Kidney capillary endothelial cell (primary cell): ENCODE results near the gene PROKR2.

Experiments
- DNase-seq: peaks from one replicate; pipeline ENCODE4 v3.0.0-alpha.2; 2018; ENCODE audit warnings: low spot score

Gene PROKR2

DNA sequence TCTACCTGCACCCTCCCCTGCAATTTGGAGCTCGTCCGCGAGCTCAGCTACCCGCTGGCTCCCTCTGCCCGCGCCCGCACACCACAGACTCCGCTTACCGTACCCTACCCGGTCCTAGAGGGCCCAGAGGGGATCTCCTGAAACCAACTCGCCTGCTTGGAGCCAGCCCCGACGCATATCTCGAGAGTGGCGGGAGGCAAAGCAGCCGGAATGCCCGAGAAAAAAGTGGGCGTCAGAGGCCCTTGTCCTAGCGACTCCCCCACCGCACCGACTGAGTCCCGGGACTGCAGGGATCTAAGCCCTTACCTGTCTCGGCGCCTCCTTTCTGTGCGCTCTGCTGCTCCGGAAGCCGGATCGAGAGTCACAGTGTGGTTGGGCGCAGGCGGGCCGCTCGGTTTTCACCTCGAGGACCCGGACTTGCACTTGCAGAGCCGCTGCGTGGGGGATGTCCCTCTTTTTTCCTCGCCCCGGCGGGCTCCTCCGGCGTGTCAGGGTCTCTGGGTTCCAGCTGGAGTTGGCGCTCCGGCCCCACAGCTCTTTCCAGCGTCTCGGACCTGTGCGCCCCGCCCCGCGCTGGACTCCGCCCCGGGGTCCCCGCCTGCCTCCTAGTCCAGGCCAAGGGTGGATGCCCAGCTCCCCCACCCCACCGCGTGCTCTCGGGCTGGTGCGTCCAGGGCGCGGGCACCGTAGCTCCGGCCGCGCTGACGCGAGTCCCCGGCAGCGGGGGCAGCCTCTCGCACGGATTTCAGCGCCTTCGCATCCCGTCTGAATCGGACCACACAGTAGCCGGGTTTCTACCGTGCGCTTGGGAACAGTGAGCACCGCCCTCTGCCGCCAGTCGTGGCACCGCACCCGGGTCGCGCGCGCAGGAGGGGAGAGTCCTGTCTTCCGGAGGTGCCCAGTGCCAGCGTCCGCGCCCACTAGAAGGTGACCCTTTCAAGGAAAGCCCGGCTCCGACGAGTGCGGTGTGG, at the start of gene PROKR2:
Gene PROKR2, minus strand, starts transcription at position 767 of the 971 bp plus-strand sequence. CDS start 2,585 bp downstream, outside the sequence.
- no peak for DNase-seq

DNA sequence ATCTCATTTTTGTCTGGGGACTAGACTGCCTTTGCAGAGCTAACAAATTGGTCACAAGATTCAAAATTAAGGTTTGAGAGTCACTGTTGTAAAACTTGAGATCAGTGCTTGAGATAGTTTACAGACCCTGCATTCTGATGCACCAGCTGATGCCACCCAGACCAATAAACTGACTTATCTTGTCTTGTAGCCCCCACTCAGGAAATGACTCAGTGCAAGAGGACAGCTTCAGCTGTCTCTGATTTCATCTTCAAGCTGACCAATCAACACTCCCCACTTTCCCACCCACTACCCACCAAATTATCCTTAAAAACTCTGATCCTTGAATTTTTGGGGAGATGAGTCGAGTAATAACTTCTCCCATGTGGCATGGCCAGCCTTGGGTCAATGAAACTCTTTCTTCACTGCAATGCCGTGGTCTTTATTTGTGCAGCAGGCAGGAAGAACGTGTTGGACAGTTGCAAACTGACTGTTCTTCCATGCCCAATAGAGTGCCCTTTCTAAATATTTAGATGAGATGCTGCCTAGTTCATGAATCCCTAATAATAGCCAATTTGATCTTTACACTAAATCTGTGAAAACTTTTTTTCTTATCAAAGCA, 48.3 kb upstream of the PROKR2 start:
- no peak for DNase-seq

DNA sequence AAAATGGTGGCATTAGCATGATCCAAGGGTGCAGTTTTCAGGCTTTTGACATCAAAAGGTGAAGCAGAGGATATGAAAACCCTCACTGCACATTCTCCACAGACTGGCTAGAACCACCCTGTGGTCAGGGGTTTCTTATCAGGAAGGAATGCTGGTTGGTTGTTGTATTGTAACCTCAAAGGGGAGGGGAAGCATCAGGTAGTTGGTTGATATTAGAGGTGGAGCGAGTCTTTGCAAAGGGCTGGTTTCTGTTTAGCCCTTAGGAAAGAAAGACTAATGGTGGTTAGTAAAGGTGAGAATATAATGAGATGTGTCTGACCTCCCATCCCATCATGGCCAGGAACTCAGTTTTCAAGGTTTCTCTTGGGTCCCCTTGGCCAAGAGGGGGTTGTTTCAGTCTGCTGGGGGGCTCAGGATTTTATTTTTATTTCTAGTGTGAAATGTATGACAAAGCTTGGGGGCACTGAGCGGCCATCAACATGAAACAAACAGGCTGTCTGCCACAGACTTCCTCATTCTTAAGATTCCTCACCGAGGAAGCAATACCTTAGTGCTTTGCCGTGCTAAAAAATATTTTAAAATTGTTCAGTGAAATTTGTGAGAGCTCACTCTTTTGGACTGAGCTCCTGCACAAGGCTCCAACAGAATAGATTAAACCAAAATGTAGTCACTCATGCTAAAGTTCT, 47.5 kb upstream of the PROKR2 start:
- DNase-seq, result no peak

DNA sequence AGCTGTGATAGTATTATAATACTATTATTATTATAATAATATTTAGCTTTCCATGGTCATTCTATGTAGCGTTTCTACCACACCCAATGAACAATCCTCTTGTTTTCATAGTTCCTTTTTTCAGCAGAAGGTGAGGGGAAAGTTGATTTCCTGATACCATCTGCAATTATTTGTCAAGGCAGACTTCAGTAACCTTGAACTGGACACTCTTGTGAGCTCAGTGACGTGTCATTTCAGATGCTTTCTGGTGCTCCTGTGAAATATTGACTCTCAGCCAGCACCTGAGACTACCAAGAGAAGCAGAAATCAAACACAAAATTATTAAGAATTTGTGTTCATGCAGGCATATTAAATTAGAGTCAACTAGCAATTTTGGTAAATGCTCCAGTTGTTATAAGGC, 46.0 kb upstream of the PROKR2 start:
- DNase-seq, result no peak

DNA sequence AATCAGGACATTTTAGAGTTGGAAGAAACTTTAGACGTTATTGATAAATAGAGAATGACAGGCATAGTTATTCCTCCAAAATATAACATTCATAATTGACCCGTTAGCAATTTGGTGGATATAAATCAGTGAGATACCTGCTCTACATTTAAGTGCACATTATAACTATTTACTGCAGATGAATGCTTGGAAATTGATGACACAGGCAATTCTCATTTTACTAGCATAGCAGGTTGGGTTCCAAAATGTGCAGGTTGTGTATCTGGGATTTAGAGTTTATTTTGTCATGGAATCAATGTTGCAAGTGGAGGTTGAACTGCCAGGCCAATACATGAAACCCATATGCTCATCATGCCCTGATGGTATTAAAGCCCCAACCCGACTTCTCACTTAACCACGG, 44.4 kb upstream of the PROKR2 start:
- DNase-seq, result no peak

DNA sequence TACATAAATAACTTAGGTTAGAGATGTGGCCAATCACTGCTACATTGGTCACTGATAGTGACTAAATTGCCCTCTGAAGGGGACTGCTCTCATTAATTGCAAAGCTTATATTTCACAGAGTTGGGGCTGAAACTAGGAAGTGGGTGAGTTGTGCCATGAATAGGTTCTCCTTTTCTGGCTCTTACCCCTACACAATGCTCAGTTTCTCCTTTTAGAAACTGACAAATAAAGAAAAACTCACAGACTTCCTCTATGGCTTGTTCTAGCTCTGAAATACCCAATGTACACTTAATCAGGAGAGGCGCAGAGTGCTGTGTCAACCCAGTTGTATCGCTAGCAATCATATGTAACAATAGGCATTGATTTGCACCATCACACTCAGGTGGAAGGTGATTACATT, 41.2 kb upstream of the PROKR2 start:
- DNase-seq, result no peak

DNA sequence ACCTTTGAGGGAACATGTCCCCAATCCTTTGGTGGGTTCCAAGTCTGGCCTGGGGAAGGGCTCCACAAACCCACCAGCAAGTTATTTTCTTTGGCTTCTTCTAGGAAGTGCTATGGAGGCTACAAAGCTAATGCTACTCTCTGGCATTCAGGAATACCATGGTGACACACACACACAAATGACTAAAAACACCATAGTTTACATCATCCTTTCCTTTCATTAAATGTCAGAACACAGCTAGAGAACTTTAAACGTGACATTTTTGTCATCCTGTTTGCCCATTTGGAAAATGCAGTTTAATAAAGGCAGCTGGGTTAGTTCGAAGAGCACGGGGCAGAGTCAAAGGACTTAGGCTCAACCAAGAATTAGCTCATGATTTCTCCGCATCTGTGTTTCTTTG, 40.2 kb upstream of the PROKR2 start:
- peak; percentile 36 for DNase-seq

DNA sequence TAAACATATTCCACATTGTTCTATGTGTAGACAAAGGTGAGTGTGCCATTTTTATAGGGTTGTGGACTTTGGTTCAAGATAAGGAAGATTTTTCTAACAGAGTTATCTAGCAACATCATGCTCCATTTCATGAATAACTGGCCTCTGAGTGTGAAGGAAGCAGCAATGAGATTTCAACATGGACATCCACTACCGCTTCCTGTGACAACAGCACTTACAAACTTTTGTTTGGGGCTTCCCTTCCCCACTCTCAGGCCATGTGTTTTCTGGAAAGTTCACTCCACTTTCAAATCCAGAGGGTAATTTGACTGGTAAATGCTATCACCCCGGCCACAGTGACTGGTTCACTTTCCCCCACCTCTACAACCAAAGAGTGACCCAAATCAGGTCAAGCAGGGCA, 38.1 kb upstream of the PROKR2 start:
- DNase-seq, result peak; percentile 4

DNA sequence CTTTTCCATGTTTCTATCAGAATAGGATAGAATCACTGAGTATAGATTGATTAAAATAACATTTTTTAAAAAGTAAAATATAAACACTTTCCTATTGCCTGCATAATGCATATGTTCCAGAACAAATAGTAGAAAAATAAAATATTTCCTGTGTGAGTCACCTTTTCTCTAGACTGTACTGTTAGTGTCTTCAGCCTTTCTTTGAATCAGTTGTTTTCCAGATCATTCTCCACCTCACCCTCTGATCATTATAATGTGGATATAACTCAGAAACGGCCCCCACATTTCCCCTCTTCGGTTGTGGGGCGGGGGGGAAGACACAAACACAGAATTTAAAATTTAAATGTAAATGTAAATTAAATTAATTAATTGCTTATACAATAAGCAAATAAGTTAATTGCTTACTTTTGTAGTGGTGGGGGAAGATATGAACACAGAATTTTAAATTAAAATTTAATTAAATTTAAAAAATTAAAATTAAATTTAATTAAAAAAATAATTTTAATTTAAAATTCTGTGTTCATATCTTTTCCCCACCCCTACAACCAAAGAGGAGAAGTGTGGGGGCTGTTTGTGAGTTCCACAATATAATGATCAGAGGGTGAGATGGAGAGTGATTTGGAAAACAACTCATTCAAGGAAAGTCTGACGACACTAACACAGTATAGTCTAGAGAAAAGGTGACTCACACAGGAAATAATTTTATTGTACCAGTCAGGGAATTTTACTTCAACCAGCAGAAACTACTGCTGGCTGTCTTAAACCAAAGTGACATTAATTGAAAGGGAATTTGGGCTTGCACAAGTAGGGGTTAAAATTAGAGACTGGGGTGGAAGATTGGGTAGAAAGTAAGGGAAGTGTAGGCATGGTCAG, 37.1 kb upstream of the PROKR2 start:
- peak; percentile 87 for DNase-seq

DNA sequence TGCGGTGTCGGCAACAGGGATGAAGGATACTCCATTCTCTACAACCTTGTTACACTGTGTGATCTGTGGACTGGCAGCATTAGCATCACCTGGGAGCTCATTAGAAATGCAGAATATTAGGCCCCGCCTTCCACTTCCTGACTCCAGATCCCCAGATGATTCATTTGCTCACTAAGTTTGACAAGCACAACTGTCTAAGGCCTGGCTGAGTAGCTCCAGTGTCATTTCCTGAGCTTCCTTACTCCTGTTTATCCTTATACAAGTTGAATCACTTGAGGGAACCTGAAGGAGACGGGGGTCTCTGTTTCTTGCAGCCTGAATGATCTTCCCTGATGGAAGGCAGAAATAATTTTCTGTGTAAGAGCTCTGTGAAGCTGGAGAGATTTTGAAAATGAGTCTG, 32.7 kb upstream of the PROKR2 start:
- DNase-seq, result peak; percentile 75

DNA sequence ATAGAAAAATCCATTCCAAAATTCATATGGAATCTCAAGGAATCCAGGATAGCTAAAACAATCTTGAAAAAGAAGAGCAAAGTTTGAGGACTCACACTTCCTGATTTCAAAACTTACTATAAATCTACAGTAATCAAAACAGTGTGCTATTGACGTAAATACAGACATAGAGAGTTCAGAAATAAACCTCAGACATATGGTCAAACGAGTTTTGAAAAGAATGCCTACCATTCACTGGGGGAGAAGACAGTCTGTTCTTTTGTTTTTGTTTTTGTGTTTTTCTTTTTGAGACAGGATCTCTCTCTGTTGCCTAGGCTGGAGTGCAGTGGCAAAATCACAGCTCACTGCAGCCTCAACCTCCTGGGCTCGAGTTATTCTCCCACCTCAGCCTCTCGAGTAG, 25.3 kb upstream of the PROKR2 start:
- DNase-seq, result no peak

DNA sequence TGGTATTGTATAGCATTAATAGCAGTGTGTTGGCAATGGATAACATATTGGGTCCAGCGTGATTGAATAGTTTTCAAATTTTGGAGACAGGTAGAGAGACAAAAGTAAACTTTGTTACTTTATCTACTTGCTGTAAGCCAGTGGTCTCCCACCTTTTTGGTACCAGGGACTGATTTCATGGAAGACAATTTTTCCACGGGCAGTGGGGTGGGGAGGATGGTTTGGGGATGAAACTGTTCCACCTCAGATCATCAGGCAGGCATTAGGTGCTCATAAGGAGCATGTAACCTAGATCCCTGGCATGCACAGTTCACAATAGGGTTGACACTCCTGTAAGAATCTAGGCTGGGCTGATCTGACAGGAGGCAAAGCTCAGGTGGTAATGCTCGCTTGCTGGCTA, 14.6 kb upstream of the PROKR2 start:
- no peak for DNase-seq

DNA sequence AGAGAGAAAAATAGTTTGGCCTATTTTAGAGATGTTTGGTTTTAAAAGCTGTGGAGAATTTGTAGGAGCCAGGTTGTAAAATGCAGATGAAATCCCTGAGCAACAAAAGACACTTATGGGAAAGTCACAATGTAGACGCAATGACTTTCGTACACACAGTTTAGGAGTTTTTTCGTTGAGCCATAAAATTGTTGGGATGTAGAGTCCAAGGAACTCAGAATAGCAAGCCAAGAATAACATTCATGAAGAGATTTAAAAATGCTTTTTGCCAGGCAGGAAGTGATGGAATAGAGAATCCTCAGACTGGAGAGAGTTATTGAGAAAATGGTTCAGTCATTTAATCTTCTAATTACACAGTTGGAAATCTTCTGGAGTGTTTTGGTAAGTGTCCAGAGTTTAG, 11.5 kb upstream of the PROKR2 start:
- DNase-seq, result no peak

DNA sequence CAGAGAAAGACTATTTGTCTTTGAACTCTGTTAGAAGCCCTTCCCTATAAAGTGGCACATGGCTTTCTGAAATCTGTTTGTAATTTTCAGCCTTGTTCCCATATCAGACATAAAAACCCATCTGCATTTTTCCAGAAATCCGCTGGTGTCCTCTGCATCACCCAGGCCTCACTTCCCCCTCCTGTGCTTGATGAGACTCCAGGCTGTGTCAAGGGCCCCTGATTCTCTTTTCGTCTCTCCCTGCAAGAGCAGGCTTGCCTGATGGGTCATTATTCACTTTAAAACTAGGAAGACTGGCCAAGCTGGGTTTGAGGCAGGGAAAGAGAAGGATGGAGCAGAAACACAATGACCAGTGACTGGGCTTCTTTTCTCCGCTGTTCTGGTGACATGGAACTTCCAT, 10.6 kb upstream of the PROKR2 start:
- no peak for DNase-seq

DNA sequence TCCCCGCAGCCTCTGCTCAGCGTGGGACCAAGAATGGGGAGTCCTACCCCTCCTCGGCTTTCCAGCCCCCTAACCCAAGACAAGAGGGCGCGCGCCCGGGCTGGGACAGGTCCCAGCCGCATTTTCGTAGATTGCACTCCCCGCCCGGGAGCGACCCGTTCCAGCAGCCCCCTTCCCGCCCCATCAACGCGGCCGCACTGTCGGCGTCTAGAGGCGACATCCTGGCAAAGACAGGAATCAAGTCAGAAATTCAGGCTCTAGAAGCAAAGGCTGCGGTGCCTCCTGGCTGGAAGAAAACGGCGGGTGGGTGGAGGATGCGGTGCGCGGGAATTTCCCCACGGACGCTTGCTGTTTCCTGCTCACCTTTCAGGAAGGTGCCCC, 957 bp downstream of the PROKR2 start:
- DNase-seq, result no peak

DNA sequence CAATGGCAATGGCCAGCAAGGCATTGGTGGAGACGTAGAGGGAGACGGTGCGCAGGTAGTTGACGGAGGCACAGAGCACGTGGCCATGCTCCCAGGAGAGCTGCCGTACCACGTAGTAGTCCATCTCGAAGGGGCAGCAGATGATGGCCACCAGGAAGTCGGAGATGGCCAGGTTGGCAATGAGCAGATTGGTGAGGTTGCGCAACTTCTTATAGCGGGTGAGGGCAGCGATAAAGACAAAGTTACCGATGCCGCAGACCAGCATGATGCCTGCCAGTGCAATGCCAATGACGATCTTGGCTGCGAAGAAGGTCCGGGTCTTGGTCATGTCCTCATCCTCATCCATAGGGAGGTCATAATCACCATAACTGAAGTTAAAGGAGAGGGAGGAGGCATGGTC, 2.8 kb downstream of the PROKR2 start:
- DNase-seq, result no peak

DNA sequence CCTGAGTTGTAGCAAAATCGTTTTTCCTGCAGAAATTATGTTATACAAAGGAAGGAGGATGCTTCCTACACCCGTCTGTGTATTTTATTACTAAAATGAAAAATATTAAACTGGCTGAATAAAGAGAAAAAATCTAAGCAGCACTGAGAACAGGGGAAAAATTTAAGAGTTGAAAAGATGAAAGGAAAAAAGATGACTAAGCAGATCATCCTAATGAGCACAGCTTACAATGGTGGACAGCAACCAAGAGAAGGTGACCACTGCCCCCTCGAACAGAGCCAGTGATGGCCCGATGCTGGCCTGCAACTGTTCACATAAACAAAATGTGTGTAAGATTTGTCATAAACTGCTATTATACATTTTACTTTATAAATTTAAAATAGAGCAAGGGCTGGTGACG, 4.2 kb downstream of the PROKR2 start:
- DNase-seq, result no peak

DNA sequence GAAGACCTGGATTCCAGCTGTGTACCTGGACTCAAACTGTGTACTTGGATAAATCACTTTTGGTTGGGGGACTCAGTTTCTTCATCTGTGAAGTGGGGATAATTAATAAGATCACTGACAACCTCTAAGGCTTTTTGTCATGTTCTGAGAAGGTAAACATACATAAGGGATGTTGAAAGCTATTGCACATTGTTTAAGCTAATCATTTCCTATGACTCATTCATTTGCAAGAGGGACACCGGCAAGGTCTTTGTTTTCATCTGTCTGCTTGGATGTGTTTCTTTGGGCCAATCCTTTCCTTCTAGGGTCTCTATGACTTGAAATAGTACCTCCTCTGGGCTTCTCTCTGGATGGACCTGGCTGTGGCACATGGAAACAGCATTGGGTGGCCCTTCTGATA, 6.8 kb downstream of the PROKR2 start:
- peak; percentile 24 for DNase-seq

DNA sequence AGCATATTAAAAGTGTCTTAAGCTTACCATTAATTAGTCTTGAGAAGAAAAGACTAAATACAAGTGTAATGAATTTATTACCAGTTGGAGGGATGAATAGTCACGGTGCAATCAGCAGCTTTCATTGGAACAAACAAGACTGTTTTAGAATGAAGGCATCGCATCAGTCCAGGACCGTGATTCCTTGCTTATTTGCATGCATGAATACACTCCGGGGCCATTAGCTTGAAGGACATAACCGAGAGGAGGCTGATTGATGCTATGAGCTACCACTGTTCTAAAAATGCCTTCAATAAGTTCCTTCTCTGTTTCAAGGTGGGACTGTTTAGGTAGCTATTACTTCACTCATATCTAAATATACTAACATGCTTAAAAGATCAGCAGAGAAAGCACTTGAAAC, 17.9 kb downstream of the PROKR2 start:
- DNase-seq, result no peak

DNA sequence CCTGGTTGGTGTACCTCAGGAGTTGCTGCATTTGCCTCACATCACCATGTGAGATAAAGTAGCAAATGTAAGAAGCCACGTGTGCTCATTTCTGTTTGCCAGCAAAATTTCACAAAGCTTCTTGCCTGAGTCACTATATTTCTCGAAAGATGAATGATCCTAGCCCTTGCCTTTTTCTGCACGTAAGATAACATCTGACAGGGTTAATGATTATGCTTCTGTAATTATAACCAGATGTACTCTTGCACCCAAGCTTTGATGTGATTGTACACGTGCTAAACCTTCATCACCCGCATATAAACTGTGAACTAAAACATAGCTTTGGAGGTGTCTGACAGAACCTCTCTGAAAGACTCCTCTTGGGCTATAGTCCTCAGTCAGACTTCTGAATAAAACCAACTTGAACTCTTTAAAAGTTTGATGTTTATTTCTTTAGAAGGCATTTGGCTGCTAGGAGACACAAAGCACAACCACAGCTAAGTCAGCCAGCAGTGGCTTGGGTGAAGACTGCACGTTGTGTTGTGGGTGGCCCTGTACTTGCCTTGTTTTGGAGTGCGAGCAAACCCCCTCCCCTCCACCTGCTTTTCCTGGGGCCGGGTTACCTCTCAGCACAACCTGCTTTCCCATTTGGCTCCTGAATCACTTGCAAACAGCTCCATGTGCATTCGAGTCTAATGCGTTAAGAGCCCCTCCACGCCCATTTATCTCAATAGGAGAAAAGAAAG, 19.3 kb downstream of the PROKR2 start:
- DNase-seq, result no peak

DNA sequence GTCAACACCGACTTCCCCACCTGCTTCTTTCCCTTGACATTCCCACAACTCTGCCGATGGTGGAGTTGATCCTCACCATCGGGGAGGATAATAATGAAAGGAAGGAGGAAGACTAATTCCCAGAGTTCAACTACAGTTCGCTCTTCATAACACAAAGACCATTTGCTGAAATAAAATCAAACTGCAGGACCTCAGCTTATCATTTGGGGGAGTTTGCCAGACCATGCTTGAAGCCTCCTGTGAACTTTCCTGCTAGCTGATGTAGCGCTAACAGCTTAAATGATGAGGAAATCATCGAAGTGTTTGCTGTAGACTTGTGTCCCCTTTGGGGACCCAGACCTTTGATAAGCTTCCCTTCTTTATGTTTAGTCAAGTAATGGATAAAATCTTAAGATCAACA, 26.2 kb downstream of the PROKR2 start:
- no peak for DNase-seq
